ENCODE data around the gene ABCB9.
A peak's percentile ranks its signal among the peaks of the same experiment; 100 is the strongest.
"Not testable (repeated sequence)": the region's sequence is repeated elsewhere in the genome, so short reads cannot be mapped to it uniquely, and the experiment has no call there.

ABCB9 gene

DNA sequence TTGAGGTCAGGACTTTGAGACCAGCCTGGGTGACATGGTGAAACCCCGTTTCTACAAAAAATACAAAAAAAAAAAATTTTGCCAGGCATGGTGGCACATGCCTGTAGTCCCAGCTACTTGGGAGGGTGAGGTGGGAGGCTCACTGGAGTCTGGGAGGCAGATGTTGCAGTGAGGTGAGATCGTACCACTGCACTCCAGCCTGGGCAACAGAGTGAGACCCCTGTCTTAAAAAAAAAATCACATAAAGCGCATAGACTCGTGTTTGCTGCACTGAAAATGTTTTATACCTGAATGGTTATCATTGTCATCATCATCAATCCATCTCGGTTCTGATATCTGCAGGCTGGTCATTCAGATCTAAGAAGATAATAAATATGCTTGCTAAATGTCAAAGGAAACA lies 45.6 kb downstream of the ABCB9 start:
- Mint-ChIP-seq H3K27ac (no peak overlapping the region), H3K27me3 (no peaks in the 10 kb centered on the region), H3K4me1 (peaks cover 6% of the 10 kb centered on the region), H3K9me3 (no peaks in the 10 kb centered on the region), H3K4me3 (no peak overlapping the region), H3K36me3 (no peaks in the 10 kb centered on the region)
- ATAC-seq = no peak

DNA sequence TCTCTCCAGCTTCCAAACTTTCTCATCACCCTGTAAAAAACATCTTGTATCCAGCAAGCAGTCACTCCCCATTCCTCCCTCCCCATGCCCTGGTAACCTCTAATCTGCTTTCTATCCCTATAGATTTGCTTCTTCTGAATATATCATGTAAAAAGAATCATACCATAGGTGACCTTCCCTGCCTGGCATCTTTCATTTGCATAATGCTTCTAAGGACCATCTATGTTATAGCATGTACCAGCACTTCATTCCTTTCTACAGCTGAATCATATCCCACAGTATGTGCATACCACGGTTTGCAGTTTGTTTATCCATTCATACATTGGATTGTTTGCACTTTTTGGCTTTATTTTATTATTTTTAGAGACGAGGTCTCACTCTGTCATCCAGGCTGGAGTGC lies 47.4 kb downstream of the ABCB9 start:
- Mint-ChIP-seq H3K27ac (no peak overlapping the region), H3K36me3 (no peaks in the 10 kb centered on the region), H3K27me3 (no peaks in the 10 kb centered on the region), H3K9me3 (no peaks in the 10 kb centered on the region), H3K4me3 (no peak overlapping the region), H3K4me1 (peaks cover 4% of the 10 kb centered on the region)
- ATAC-seq = no peak

DNA sequence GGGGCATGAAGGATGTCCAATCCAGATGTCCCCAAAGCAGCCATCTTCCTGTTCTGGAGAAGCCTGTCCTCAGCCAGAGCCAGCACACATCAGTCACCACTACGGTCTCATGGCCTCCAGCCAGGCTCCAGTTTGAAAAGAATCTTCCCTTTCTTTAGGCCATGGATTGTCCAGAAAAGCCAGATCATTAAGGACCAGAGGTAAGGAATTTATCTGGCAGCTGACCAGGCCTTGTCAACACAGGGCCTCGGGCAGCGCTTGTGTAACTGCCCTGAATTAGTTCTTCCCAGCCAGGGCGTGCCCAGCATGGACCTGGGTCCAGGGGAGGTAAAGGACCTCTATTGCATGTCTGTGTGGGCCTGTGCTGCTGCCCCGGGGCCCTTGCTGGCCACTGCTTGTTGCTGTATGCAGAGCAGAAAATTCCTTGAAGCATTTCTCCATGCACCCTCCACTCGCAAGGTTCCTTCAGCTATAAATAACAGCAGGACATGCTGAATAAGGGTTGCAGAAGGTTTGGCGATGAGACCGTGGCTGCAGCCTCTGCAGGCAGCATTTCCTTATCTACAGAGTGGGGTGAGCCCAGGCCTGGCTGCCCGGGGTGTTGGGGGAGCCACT lies 48.6 kb downstream of the ABCB9 start:
- ATAC-seq = no peak
- Mint-ChIP-seq H3K4me3 (no peak overlapping the region), H3K4me1 (peaks cover 4% of the 10 kb centered on the region), H3K36me3 (no peaks in the 10 kb centered on the region), H3K9me3 (no peaks in the 10 kb centered on the region), H3K27ac (no peak overlapping the region), H3K27me3 (no peaks in the 10 kb centered on the region)

DNA sequence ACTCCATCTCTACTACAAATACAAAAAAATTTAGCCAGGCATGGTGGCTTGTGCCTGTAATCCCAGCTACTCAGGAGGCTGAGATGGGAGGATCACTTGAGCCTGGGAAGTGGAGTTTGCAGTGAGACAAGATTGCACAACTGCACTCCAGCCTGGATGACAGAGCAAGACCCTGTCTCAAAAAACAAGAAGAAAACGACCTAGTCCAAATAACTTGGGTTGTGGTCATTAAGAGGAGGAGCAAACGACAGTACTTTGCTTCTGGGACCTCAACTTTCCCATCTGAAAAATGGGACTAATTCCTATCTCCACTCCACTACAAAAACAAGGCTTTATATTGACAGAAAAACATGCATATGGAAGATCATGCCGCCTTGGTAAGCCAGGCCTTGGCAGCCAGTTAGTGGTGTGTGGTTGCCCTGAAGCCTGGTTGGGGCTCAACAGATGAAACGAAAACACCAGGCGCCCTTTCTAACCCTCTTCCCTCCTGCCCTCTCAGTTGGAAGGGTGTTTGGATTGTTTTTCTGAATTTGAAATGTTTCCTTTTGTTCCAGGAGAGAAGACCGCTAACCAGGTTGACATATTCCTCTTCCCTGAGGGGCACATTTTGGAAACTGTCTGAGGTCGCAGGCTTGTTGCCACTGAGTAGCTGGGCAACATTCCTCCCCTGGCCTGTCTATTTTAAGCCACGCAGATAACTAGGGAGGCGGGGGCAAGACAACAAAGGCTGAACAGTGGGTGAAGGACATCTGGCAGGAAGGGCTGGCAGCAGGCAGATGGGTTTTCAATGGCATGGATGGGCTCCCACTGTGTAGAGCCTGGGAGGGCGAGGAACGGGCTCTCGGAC lies 56.6 kb downstream of the ABCB9 start:
- Mint-ChIP-seq H3K9me3 (no peaks in the 10 kb centered on the region), H3K4me1 (no peaks in the 10 kb centered on the region), H3K4me3 (no peak overlapping the region), H3K27me3 (no peaks in the 10 kb centered on the region), H3K27ac (peak overlapping the region; percentile 23), H3K36me3 (no peaks in the 10 kb centered on the region)
- ATAC-seq = no peak

DNA sequence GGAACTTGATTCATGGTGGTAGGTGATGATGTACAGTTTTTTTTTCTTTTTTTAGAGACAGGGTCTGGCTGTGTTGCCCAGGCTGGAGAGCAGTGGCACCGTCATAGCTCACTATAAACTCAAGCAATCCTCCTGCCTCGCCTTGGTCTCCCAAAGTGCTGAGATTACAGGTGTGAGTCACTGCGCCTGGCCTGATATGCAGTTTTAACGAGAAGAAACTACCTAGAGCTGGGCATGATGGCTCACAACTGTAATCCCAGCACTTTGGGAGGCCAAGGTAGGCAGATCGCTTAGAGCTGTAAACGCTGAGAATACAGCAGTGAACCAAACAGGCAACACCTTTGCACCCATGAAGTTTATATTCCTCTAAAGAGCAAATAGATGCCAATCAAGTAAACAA lies 57.3 kb downstream of the ABCB9 start:
- H3K9me3 Mint-ChIP-seq = no peaks in the 10 kb centered on the region
- no peaks in the 10 kb centered on the region for H3K36me3 Mint-ChIP-seq
- H3K4me3 Mint-ChIP-seq = no peak overlapping the region
- no peak overlapping the region for H3K27ac Mint-ChIP-seq
- no peaks in the 10 kb centered on the region for H3K27me3 Mint-ChIP-seq
- no peak for ATAC-seq
- no peaks in the 10 kb centered on the region for H3K4me1 Mint-ChIP-seq

DNA sequence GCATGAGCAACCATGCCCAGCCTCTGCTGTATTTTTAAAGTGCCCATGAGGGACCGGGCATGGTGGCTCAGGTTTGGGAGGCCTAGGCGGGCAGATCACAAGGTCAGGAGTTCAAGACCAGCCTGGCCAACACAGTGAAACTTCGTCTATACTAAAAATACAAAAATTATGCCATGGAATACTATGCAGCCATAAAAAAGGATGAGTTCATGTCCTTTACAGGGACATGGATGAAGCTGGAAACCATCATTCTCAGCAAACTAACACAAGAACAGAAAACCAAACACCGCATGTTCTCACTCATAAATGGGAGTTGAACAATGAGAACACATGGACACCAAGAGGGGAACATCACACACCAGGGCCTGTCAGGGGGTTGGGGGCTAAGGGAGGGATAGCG lies 61.0 kb downstream of the ABCB9 start:
- peaks cover 23% of the 10 kb centered on the region for H3K4me1 Mint-ChIP-seq
- not testable (repeated sequence) for H3K4me3 Mint-ChIP-seq, H3K9me3 Mint-ChIP-seq, ATAC-seq, H3K27ac Mint-ChIP-seq, H3K27me3 Mint-ChIP-seq, H3K36me3 Mint-ChIP-seq

DNA sequence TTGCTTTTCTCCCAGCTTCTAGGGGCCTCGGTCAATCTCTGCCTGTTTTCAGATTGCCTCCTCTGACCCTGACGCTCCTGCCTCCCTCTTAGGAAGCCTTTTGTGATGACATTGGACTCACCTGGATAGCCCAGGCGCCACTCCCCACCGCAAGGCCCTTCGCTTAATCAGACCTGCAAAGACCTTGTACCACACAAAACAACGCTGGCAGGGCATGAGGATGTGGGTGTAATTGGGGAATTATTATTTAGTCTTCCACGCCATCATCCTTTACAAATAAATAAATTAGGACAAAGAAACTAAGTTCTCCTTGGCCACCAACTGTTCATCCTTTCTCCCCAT lies 62.6 kb downstream of the ABCB9 start:
- peaks cover 39% of the 10 kb centered on the region for H3K4me1 Mint-ChIP-seq
- no peaks in the 10 kb centered on the region for H3K27me3 Mint-ChIP-seq
- no peaks in the 10 kb centered on the region for H3K9me3 Mint-ChIP-seq
- no peaks in the 10 kb centered on the region for H3K36me3 Mint-ChIP-seq
- H3K27ac Mint-ChIP-seq = peak overlapping the region; percentile 33
- no peak for ATAC-seq
- no peak overlapping the region for H3K4me3 Mint-ChIP-seq

DNA sequence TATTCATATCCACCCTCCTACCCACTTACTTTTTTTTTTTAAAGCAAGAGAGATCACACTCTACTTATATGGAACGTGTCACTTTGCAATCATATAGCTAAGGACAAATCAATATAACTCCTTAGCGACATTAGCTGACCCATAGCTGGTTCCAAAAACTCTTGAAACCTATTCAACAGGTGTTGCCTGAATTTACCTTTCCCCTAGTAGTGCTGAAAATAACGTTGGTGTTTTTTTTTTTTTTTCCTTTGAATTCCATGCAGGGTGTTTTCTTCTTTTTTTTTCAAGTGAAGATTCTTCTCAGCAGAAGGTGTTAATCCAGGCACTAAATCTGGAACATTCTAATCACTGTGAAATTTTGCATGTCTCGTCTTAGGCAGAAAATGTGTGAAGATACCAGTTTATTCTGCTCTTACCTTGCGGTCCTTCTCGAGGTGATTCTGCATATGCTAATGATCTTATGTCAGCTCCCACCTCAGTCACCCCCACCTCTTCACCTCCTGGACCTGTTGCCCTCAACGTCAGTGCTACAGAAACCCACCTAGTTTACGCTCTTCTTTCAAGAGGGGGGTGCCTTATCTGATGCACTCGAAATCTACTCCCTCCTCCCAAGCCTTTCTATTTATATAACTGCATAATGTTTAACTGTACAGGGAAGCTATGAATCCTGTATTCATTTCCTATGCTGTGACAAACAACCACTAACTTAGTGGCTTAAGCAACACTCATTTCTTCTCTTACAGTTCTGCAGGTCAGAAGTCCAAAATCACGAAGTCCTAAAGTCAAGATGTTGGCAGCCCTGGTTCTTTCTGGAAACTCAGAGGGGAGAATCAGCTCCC lies 63.2 kb downstream of the ABCB9 start:
- no peaks in the 10 kb centered on the region for H3K27me3 Mint-ChIP-seq
- no peaks in the 10 kb centered on the region for H3K36me3 Mint-ChIP-seq
- H3K4me3 Mint-ChIP-seq = no peak overlapping the region
- no peak for ATAC-seq
- peak overlapping the region; percentile 33 for H3K27ac Mint-ChIP-seq
- H3K9me3 Mint-ChIP-seq = no peaks in the 10 kb centered on the region
- peaks cover 45% of the 10 kb centered on the region for H3K4me1 Mint-ChIP-seq

DNA sequence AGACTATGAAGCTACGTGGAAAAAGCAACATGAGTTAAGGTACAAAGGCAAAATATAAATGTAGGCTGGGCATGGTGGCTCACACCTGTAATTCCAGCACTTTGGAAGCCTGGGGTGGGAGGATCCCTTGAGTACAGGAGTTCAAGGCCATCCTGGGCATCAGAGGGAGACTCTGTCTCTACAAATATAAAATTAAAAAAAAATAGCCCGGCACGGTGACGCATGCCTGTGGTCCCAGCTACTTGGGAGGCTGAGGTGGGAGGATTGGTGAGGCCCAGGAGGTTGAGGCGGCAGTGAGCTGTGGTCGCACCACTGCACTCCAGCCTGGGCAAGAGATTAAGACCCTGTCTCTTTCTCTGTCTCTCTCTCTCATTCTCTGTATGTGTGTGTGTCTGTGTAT lies 66.4 kb downstream of the ABCB9 start:
- Mint-ChIP-seq H3K9me3 (no peaks in the 10 kb centered on the region), H3K27me3 (no peaks in the 10 kb centered on the region), H3K36me3 (no peaks in the 10 kb centered on the region), H3K4me1 (peaks cover 77% of the 10 kb centered on the region), H3K4me3 (no peak overlapping the region), H3K27ac (peak overlapping the region; percentile 50)
- no peak for ATAC-seq

DNA sequence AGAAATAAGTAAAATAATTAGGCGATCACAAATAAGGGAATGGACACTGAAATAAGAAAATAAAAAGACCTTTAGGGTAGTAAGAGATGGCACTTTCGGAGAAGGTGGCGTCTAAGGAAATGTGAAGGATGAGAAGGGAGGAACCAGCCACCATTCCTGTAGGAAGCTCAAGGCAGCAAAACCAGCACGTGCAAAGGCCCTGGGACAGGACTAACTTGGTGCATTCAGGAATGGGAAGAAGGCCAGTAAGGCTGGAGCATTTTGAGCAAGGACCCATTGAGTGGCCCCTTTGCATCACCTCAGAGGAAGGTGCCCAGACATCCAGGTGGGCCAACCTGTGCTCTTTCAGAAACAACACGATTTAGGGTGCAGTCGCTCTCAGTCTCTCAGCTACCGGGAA lies 69.6 kb downstream of the ABCB9 start:
- H3K27me3 Mint-ChIP-seq = no peaks in the 10 kb centered on the region
- H3K4me3 Mint-ChIP-seq = peak overlapping the region; percentile 86
- H3K9me3 Mint-ChIP-seq = no peaks in the 10 kb centered on the region
- no peak for ATAC-seq
- H3K36me3 Mint-ChIP-seq = no peaks in the 10 kb centered on the region
- peaks cover 93% of the 10 kb centered on the region for H3K4me1 Mint-ChIP-seq
- H3K27ac Mint-ChIP-seq = peak overlapping the region; percentile 95

DNA sequence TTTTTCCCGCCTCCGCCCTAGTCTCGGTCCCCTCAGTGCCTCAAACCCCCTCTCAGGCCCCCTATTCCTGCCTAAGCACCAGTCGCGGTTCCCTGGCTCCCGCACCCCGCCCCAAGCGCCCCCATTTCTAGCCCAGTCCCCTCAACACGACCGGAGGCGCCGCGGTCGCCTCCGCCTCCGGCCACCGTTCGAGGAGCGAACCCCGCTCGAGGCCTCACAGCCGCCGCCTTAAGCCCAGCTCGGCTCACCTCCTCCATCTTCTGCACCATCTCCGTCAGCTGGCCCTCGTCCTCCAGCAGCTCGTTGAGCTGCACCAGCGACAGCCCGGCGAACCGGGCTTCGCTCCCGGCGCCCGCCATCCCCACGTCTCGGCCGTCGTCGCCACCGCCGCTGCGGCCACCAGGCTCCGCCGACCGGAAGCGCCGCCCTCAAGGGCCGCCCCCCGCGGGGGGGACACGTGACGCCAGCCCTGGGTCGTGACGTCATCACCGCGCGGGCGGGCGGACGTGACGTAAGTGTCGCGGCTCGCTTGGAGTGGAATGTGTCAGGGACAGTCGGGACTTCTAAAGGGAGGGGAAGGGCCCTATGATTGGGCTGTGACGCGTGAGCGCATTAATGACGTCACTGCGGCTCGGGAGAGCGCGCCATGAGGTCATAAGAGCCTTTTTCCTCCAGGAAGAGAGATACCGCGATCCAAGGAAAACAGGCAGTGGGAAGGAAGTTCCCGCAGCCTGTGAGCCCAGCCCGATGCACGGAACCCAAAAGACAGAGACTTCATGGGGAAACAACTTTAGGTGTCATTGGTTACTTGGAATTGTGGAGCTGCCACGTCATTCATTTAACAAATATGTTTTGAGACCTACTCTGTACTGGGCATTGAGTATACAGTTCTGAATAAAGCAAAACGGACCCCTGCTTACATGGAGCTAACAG lies 70.3 kb downstream of the ABCB9 start, which contains the start of gene VPS37B:
TSS of gene VPS37B (minus strand) at position 421 of the 933 bp plus-strand sequence. CDS start at position 359, 62 bp downstream.
- H3K4me3 Mint-ChIP-seq = peak within 1 kb of the TSS; percentile 86

DNA sequence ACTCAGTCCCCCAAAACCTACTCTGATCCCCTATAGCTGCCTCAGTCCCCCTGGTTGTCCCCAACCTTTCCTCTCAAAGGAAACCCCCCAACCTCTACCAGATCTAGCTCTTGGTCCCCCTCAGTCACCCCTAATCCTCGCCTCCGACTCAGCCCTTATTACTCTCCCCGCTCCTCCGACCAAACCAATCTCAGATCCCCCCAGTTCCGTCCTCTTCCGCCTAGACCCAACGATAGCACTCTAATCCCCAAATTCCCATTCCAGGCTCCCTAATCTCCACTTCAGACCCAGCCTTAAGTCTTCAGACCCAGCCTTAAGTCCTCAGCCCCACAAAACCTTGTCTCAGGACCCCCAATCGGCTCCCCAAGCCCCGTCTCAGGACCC lies 71.0 kb downstream of the ABCB9 start:
- no peaks in the 10 kb centered on the region for H3K9me3 Mint-ChIP-seq
- H3K4me3 Mint-ChIP-seq = peak overlapping the region; percentile 86
- H3K27me3 Mint-ChIP-seq = no peaks in the 10 kb centered on the region
- no peaks in the 10 kb centered on the region for H3K36me3 Mint-ChIP-seq
- peaks cover 100% of the 10 kb centered on the region for H3K4me1 Mint-ChIP-seq
- peak overlapping the region; percentile 95 for H3K27ac Mint-ChIP-seq
- ATAC-seq = no peak

More for the DNA sequence above, 70.3 kb downstream of the ABCB9 start, which contains the start of gene VPS37B:
- Mint-ChIP-seq H3K27me3 (no peaks in the 10 kb centered on the region), H3K36me3 (no peaks in the 10 kb centered on the region), H3K27ac (peak within 1 kb of the TSS; percentile 95), H3K4me1 (peaks cover 95% of the 10 kb centered on the region), H3K9me3 (no peaks in the 10 kb centered on the region)
- ATAC-seq = peak; percentile 73

DNA sequence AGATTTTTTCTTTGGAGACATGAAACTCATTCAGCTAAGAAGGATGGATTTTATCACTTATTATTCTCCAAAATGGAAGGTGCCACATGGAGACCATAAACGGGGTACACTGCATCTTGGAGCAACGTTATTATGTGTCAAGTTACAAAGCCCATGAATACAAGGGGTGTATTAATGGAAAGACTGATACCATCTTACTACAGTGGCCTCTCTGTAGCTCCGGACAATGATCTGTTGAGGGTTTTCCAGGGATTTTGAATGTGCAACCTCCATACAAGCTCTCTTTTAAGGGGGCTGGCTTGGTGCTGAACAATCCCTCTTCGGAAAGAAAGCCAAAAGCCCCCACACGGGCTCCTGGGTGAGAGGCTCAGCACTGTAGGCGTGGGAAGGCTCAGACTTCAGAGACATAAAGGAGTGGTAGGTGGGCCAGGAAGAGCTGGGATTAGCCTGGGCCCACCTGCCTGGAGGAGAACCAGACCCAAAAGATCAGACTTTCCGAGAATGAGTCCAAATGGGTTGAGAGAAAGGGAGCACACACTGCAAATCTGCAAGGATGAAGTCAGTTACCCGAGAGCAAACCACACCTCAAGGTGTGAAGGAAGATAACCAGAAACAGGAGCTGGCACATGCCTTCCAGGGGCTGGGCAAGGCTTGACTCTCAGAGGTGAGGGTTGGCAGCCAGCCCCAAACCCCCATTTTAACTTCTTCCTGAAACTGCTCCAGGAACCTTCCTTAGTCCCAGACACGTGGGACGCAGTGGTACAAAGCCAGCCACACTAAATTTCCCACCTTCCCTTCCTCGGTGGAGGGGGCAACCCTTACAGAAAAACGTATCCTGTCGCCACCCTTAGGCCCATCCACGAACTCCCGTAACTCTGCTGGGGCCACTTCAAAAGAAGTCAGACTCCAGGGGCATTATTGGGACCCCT lies 71.8 kb downstream of the ABCB9 start:
- no peaks in the 10 kb centered on the region for H3K9me3 Mint-ChIP-seq
- no peaks in the 10 kb centered on the region for H3K36me3 Mint-ChIP-seq
- peak overlapping the region; percentile 95 for H3K27ac Mint-ChIP-seq
- peaks cover 100% of the 10 kb centered on the region for H3K4me1 Mint-ChIP-seq
- no peaks in the 10 kb centered on the region for H3K27me3 Mint-ChIP-seq
- H3K4me3 Mint-ChIP-seq = peak overlapping the region; percentile 86
- no peak for ATAC-seq

All from stimulated activated memory B cell treated with anti-CD40 and anti-IgM and Interleukin-4, amounts not matched to agents 10 μg/mL and 1 μg/mL and 100 μg/mL, for 72 hours (primary cell).